Smooth muscle cell (in vitro differentiated cells): ENCODE data around the gene GATA5. TPM values are rescaled to one million over a fixed set of nuclear protein-coding genes. Genes with fewer than 3 reads are reported as not detected.

Experiments
- DNase-seq: peaks from one replicate; lab custom pipeline; 2025; ENCODE audit not compliant: unreplicated experiment; lab: John Stamatoyannopoulos, UW
- H2AFZ ChIP-seq: fragments of 200-600 bp; sonication (generic); 2 replicates; pipeline ENCODE4 v1.6.0; 2016; ENCODE audit warnings: antibody characterized with exemption, low read depth, mild to moderate bottlenecking
- H3F3A ChIP-seq: fragments of 200-600 bp; sonication (generic); 2 replicates; pipeline ENCODE4 v1.6.0; 2017; ENCODE audit warnings: antibody characterized with exemption, low read depth
- H3K27ac ChIP-seq: fragments of 200-600 bp; sonication (generic); 2 replicates; pipeline ENCODE4 v1.5.1; 2016; ENCODE audit warnings: low read depth, mild to moderate bottlenecking
- H3K27me3 ChIP-seq: fragments of 200-600 bp; sonication (generic); 2 replicates; pipeline ENCODE4 v1.6.1; 2016; ENCODE audit warnings: low read depth, mild to moderate bottlenecking
- H3K36me3 ChIP-seq: fragments of 200-600 bp; sonication (generic); 2 replicates; pipeline ENCODE4 v1.5.1; 2016; ENCODE audit warnings: low read depth
- H3K4me1 ChIP-seq: fragments of 200-600 bp; sonication (generic); 2 replicates; pipeline ENCODE4 v1.5.1; 2016; ENCODE audit warnings: low read depth
- H3K4me2 ChIP-seq: fragments of 200-600 bp; sonication (generic); 2 replicates; pipeline ENCODE4 v1.6.0; 2016; ENCODE audit warnings: mild to moderate bottlenecking
- H3K4me3 ChIP-seq: fragments of 200-600 bp; sonication (generic); 2 replicates; pipeline ENCODE4 v1.5.1; 2016; ENCODE audit warnings: mild to moderate bottlenecking
- H3K79me2 ChIP-seq: fragments of 200-600 bp; sonication (generic); 2 replicates; pipeline ENCODE4 v1.6.0; 2016; ENCODE audit warnings: low read depth, mild to moderate bottlenecking
- H3K9ac ChIP-seq: fragments of 200-600 bp; sonication (generic); 2 replicates; pipeline ENCODE4 v1.6.0; 2016; ENCODE audit warnings: low read depth
- H3K9me3 ChIP-seq: fragments of 200-600 bp; sonication (generic); replicated peaks from 2 replicates; pipeline ENCODE4 v1.5.1; 2016; ENCODE audit warnings: low read depth
- H4K20me1 ChIP-seq: fragments of 200-600 bp; sonication (generic); 2 replicates; pipeline ENCODE4 v1.6.0; 2016; ENCODE audit warnings: low read depth
- WGBS: methylation state at CpG from one replicate; pipeline ENCODE4 v1.1.7; 2016; ENCODE audit warnings: low lambda C conversion rate; 5-methylcytosine and 5-hydroxymethylcytosine counted together
- polyA plus RNA-seq: library from polyadenylated mRNA; unstranded; fragments of >200 nt; fragmentation: Nextera tagmentation; extraction: Ambion mirVana; gene quantifications from 2 replicates; pipeline ENCODE4 v1.2.1, GENCODE V29; 2016
- total RNA-seq: library from RNA; depleted of rRNA; stranded (reverse); fragments of >200 nt; gene quantifications from 2 replicates; pipeline ENCODE4 v1.2.3, GENCODE V29; 2014
- TF ChIP-seq, protein P1 (sequence below): fragments of 200-600 bp; sonication (generic); IDR thresholded peaks from 2 replicates; pipeline ENCODE4 v1.5.1; 2017; ENCODE audit warnings: borderline replicate concordance, mild to moderate bottlenecking, antibody characterized with exemption; ENCODE audit not compliant: insufficient read depth, poor library complexity, severe bottlenecking

The GATA5 gene
- total and polyA plus RNA-seq, 2 experiments from 2014 or later = 1.9 to 9.2 TPM

DNA sequence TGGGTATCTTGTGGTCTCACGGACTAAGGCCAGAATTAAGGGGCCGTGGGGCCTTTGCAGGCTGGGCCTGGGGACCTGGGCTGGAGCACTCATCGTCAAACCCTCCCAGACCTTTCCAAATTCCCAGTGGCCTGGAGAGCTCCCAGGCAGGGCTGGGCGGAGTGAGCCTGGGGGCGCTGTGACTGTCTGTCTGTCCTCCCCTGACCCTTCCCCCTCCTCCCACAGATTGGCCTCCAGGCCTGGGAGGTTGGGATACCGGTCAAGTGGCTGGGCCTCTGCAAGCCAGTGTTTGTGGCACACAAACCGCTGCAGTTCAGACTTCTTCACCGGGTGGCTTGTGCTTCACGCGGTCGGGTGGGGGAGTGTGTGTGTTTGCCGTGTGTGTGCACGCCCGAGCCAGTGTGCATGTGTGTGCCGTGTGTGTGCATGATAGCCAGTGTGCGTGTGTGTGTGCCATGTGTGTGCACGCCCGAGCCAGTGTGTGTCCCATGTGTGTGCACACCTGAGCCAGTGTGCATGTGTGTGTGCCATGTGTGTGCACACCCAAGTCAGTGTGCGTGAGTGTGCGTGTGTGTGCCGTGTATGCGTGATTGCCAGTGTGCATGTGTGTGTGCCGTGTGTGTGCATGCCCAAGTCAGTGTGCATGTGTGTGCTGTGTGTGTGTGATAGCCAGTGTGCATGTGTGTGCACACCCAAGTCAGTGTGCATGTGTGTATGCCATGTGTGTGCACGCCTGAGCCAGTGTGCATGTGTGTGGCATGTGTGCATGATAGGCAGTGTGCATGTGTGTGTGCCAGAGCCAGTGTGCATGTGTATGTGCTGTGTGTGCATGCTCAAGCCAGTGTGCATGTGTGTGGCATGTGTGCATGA, 54.7 kb downstream of the GATA5 start:
- H3K79me2 ChIP-seq = no peaks in the 10 kb centered on the region
- 90% methylated on average over 24 of the region's 24 CpGs for WGBS
- TF ChIP-seq, protein P1, sequence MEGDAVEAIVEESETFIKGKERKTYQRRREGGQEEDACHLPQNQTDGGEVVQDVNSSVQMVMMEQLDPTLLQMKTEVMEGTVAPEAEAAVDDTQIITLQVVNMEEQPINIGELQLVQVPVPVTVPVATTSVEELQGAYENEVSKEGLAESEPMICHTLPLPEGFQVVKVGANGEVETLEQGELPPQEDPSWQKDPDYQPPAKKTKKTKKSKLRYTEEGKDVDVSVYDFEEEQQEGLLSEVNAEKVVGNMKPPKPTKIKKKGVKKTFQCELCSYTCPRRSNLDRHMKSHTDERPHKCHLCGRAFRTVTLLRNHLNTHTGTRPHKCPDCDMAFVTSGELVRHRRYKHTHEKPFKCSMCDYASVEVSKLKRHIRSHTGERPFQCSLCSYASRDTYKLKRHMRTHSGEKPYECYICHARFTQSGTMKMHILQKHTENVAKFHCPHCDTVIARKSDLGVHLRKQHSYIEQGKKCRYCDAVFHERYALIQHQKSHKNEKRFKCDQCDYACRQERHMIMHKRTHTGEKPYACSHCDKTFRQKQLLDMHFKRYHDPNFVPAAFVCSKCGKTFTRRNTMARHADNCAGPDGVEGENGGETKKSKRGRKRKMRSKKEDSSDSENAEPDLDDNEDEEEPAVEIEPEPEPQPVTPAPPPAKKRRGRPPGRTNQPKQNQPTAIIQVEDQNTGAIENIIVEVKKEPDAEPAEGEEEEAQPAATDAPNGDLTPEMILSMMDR = no peak
- H3K4me2 ChIP-seq = no peak overlapping the region
- H3K4me1 ChIP-seq = no peaks in the 10 kb centered on the region
- no peaks in the 10 kb centered on the region for H3K36me3 ChIP-seq
- no peaks in the 10 kb centered on the region for H3F3A ChIP-seq
- no peak overlapping the region for H2AFZ ChIP-seq
- no peak for DNase-seq
- H4K20me1 ChIP-seq = no peaks in the 10 kb centered on the region
- H3K9me3 ChIP-seq = no peaks in the 10 kb centered on the region
- no peaks in the 10 kb centered on the region for H3K27me3 ChIP-seq
- no peak overlapping the region for H3K27ac ChIP-seq
- no peak overlapping the region for H3K9ac ChIP-seq
- no peak overlapping the region for H3K4me3 ChIP-seq

DNA sequence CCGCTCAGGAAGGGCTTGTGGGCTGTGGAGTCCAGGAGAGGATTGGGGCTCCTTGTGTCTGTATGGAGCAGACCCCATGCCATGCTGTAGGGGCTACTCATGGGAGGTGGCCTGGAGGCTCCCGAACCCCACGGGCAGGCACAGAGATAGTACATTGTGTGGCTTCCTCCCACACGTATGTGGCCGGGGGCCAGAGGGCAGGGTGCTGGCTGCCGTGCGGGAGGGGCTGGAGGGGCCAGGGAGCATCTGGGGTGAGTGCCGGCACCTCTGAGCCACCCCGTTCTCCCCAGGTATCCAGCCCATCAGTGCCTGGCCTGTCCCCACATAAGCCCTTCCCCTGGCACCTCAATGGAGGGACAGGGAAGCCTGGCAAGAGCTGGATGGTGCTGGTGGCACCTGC, 56.0 kb downstream of the GATA5 start:
- H3K9me3 ChIP-seq = no peaks in the 10 kb centered on the region
- H3K9ac ChIP-seq = no peak overlapping the region
- WGBS = 84% methylated on average over 8 of the region's 9 CpGs
- no peaks in the 10 kb centered on the region for H3K79me2 ChIP-seq
- TF ChIP-seq, protein P1 = no peak
- H4K20me1 ChIP-seq = no peaks in the 10 kb centered on the region
- no peaks in the 10 kb centered on the region for H3K36me3 ChIP-seq
- H3K27ac ChIP-seq = no peak overlapping the region
- no peak overlapping the region for H3K4me3 ChIP-seq
- H3K4me2 ChIP-seq = no peak overlapping the region
- H3K4me1 ChIP-seq = no peaks in the 10 kb centered on the region
- H2AFZ ChIP-seq = no peak overlapping the region
- no peak for DNase-seq
- no peaks in the 10 kb centered on the region for H3F3A ChIP-seq
- H3K27me3 ChIP-seq = no peaks in the 10 kb centered on the region

DNA sequence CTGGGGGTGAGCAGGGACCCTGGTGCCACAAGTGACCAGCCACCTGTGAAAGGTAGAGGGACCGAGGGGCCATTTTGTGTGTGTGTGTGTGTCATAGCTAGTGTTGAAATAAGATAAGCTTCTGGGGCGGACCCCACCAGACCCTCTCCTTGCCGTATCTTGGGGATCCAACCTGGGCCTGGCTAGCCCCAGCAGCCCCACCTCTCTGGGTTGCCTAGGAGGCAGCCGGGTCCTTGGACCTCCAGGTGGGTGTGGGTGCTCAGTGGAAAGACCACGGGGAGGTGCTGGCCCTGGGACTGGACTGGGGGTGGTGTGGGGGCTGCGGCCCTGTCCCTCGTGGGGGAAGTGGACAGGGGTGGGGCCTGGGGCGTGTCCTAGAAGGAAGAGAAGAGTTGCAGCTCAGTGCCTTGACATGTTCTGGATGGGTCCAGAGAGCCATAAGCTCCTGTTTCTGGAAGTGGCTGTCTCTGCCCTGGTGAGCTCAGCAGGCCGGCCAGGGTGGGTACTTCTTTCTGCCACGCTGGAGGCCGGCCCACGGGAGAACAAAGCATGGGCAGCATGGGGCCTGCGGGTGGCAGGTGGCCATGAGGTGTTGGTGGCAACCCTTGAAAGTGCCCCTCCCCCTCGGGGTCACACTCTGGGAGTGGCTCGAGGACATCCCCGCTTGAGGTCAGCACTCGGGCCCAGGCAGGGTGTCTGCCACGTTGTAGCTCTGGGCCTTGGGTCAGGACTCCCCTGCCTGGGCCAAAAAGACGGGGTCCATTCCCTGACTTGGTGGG, 56.9 kb downstream of the GATA5 start:
- WGBS = 91% methylated on average over 19 of the region's 19 CpGs

More for the DNA sequence above, 56.9 kb downstream of the GATA5 start:
- DNase-seq = no peak
- Histone ChIP-seq H3K27me3 (no peaks in the 10 kb centered on the region), H3K4me2 (no peak overlapping the region), H4K20me1 (no peaks in the 10 kb centered on the region), H3K79me2 (no peaks in the 10 kb centered on the region), H3K36me3 (no peaks in the 10 kb centered on the region), H3F3A (no peaks in the 10 kb centered on the region), H3K4me1 (no peaks in the 10 kb centered on the region), H3K9me3 (no peaks in the 10 kb centered on the region), H3K27ac (no peak overlapping the region), H3K4me3 (no peak overlapping the region), H3K9ac (no peak overlapping the region), H2AFZ (no peak overlapping the region)
- TF ChIP-seq, protein P1 = no peak
